GM12878 (cell line): ENCODE measurements around the gene SLC15A4. TPM values are rescaled to one million over a fixed set of nuclear protein-coding genes. Genes with fewer than 3 reads are reported as not detected.

Experiments
- ATAC-seq: fragments of 200-7000 bp; cut with Tn5 transposase; 3 replicates; pipeline ENCODE4 v1.9.1; 2020; ENCODE audit warnings: mild to moderate bottlenecking, moderate library complexity
- BruUV-seq: library from RNA; stranded (reverse); fragments of 400-500 nt; replicated peaks from 2 replicates; lab custom pipeline; 2021; lab: Mats Ljungman, UMichigan
- CTCF ChIA-PET: fragments of 300-600 bp; sonication (Branson Sonifier 250); formaldehyde crosslinking; extraction: SDS; loops from one replicate; lab custom pipeline; 2021; ENCODE audit warnings: inconsistent platforms; lab: Yijun Ruan, JAX
- POLR2A ChIA-PET: fragments of 350-600 bp; formaldehyde crosslinking; extraction: SDS; loops from one replicate; lab custom pipeline; 2021; ENCODE audit warnings: inconsistent platforms; lab: Charles Lee
- RAD21 ChIA-PET: fragments of 300-600 bp; sonication (Branson Sonifier 250); formaldehyde crosslinking; loops from one replicate; lab custom pipeline; 2023; ENCODE audit warnings: antibody characterized with exemption; ENCODE audit not compliant: unreplicated experiment; lab: Charles Lee
- SMC1A ChIA-PET: fragments of 300-600 bp; sonication (Branson Sonifier 250); formaldehyde crosslinking; loops from one replicate; lab custom pipeline; 2023; ENCODE audit not compliant: unreplicated experiment, uncharacterized antibody; lab: Charles Lee
- DNase-seq: peaks from one replicate; pipeline ENCODE4 v3.0.0-alpha.2; 2011; ENCODE audit warnings: low read depth, low spot score
- FAIRE-seq: peaks from 3 replicates; lab custom pipeline; 2011; peaks lifted over from hg19 to GRCh38; lab: Jason Lieb, UNC
- H2AFZ ChIP-seq: 2 replicates; pipeline ENCODE4 v1.6.0; 2011; ENCODE audit warnings: low read depth, low read length, control low read depth; ENCODE audit not compliant: control insufficient read depth
- H3K27ac ChIP-seq: 2 replicates; pipeline ENCODE4 v1.5.1; 2011; ENCODE audit warnings: control low read depth; ENCODE audit not compliant: control insufficient read depth, insufficient read depth
- H3K27me3 ChIP-seq, 2 experiments: replicated peaks in 1 of 2; 2 replicates each; pipeline versions ENCODE4 v1.6.0 to v1.6.1; 2011; ENCODE audit warnings: low read length in 1 of 2; ENCODE audit not compliant: control insufficient read depth in 2 of 2, insufficient read depth in 2 of 2
- H3K36me3 ChIP-seq, 2 experiments: 2 replicates each; pipeline ENCODE4 v1.5.1; 2011; ENCODE audit warnings: low read length in 1 of 2; ENCODE audit not compliant: control insufficient read depth in 2 of 2, insufficient read depth in 2 of 2
- H3K4me1 ChIP-seq: 2 replicates; pipeline ENCODE4 v1.6.1; 2011; ENCODE audit warnings: mild to moderate bottlenecking, low read length, moderate library complexity, mixed read lengths; ENCODE audit not compliant: control insufficient read depth, insufficient read depth
- H3K4me2 ChIP-seq: 2 replicates; pipeline ENCODE4 v1.6.0; 2011; ENCODE audit warnings: control low read depth; ENCODE audit not compliant: control insufficient read depth, insufficient read depth
- H3K4me3 ChIP-seq: fragments of 200-600 bp; sonication (generic); 2 replicates; pipeline ENCODE4 v1.5.1; 2016
- H3K79me2 ChIP-seq: 2 replicates; pipeline ENCODE4 v1.6.0; 2011; ENCODE audit warnings: low read length; ENCODE audit not compliant: control insufficient read depth, insufficient read depth
- H3K9ac ChIP-seq: 2 replicates; pipeline ENCODE4 v1.8.0; 2011; ENCODE audit warnings: low read length, control low read depth, mixed read lengths; ENCODE audit not compliant: control insufficient read depth, insufficient read depth
- H3K9me3 ChIP-seq: replicated peaks from 3 replicates; pipeline ENCODE4 v1.5.1; 2011; ENCODE audit warnings: mild to moderate bottlenecking, low read length; ENCODE audit not compliant: control insufficient read depth, insufficient read depth
- H4K20me1 ChIP-seq: 2 replicates; pipeline ENCODE4 v1.6.0; 2011; ENCODE audit not compliant: control insufficient read depth, insufficient read depth
- CREB1 ChIP-seq: IDR thresholded peaks from 2 replicates; pipeline ENCODE4 v1.6.1; 2012; ENCODE audit warnings: low read depth, mild to moderate bottlenecking, inconsistent platforms
- FOXM1 ChIP-seq: IDR thresholded peaks from 2 replicates; pipeline ENCODE4 v1.6.1; 2012; ENCODE audit warnings: low read depth, mild to moderate bottlenecking, inconsistent platforms, low read length, moderate library complexity
- IKZF2 ChIP-seq, 2 experiments: fragments of 450-650 bp; IDR thresholded peaks; 2 replicates each; pipeline ENCODE4 v1.6.1; 2017; ENCODE audit warnings: mild to moderate bottlenecking in 2 of 2, moderate library complexity in 2 of 2
- JUND ChIP-seq: IDR thresholded peaks from 2 replicates; pipeline ENCODE4 v1.6.1; 2012; ENCODE audit warnings: low read depth, mild to moderate bottlenecking, low read length, improper control_type of control experiment, moderate library complexity
- LARP7 ChIP-seq: fragments of 450-650 bp; IDR thresholded peaks from 2 replicates; pipeline ENCODE4 v1.6.1; 2017; ENCODE audit warnings: mild to moderate bottlenecking
- MYB ChIP-seq: fragments of 150-350 bp; IDR thresholded peaks from 2 replicates; pipeline ENCODE4 v1.6.1; 2014; ENCODE audit warnings: mild to moderate bottlenecking, low read depth, low read length, borderline replicate concordance
- NR2F1 ChIP-seq: fragments of 450-650 bp; conservative IDR thresholded peaks from 2 replicates; pipeline ENCODE4 v1.6.1; 2017; ENCODE audit warnings: mild to moderate bottlenecking
- POLR2A ChIP-seq: IDR thresholded peaks from 2 replicates; pipeline ENCODE4 v1.6.1; 2011; ENCODE audit warnings: low read depth, mild to moderate bottlenecking, low read length
- POLR2AphosphoS5 ChIP-seq: IDR thresholded peaks from 2 replicates; pipeline ENCODE4 v1.6.1; 2011; ENCODE audit warnings: mild to moderate bottlenecking, low read length, inconsistent platforms
- RUNX3 ChIP-seq: IDR thresholded peaks from 2 replicates; pipeline ENCODE4 v1.6.1; 2012; ENCODE audit warnings: low read length, inconsistent platforms
- SUPT20H ChIP-seq: IDR thresholded peaks from 2 replicates; pipeline ENCODE4 v1.6.1; 2011; ENCODE audit warnings: low read depth, mild to moderate bottlenecking, low read length, moderate library complexity, borderline replicate concordance; ENCODE audit not compliant: control insufficient read depth
- ZBTB40 ChIP-seq: fragments of 450-650 bp; IDR thresholded peaks from 2 replicates; pipeline ENCODE4 v1.6.1; 2016; ENCODE audit warnings: mild to moderate bottlenecking, moderate library complexity, borderline replicate concordance
- WGBS: methylation state at CpG from one replicate; pipeline ENCODE4 v1.1.6; 2016; ENCODE audit warnings: low lambda C conversion rate; ENCODE audit not compliant: insufficient replicate concordance, insufficient coverage; ENCODE audit errors: missing lambda C conversion rate; 5-methylcytosine and 5-hydroxymethylcytosine counted together
- in situ Hi-C: fragments of 300-500 bp; cut with MboI; formaldehyde crosslinking; loops from 9 replicates; pipeline ENCODE4 v1.14.3; 2018; ENCODE audit warnings: mixed read lengths
- intact Hi-C: fragments of 100-400 bp; cut with micrococcal nuclease; formaldehyde crosslinking; loops from one replicate; pipeline ENCODE4 v1.14.2; 2022; ENCODE audit not compliant: unreplicated experiment
- polyA plus RNA-seq, 11 experiments: library from polyadenylated mRNA; depleted of rRNA in 4 of 11; unstranded in 6 of 11; stranded (reverse) in 5 of 11; fragments of >200 nt; fragmentation: Nextera tagmentation in 4 of 11; fragmentation: Illumina TruSeq in 1 of 11; extraction: Ambion mirVana in 4 of 11; extraction: Trizol in 1 of 11; gene quantifications; 1 replicate in 1 of 11; 2 replicates in 10 of 11; pipeline versions ENCODE4 v1.2.1 to v1.2.3, GENCODE V29; 2011 to 2016; ENCODE audit warnings: inconsistent platforms in 2 of 11, missing spikeins in 2 of 11, low read depth in 1 of 11
- total RNA-seq, 4 experiments: library from RNA; depleted of rRNA in 3 of 4; stranded (reverse); fragments of >200 nt in 3 of 4; fragmentation: Illumina TruSeq in 1 of 4; extraction: Trizol in 1 of 4; gene quantifications; 2 replicates each; pipeline versions ENCODE4 v1.2.1 to v1.2.3, GENCODE V29; 2013 to 2021
- TF ChIP-seq, protein P1 (sequence below): IDR thresholded peaks from 2 replicates; pipeline ENCODE4 v1.6.1; 2012; ENCODE audit warnings: low read length, inconsistent platforms
- TF ChIP-seq, protein P2 (sequence below): fragments of 450-650 bp; formaldehyde crosslinking; IDR thresholded peaks from 2 replicates; pipeline ENCODE4 v1.4.0; 2022; ENCODE audit warnings: mild to moderate bottlenecking, moderate library complexity

The SLC15A4 gene
- total and polyA plus RNA-seq, 10 of the 15 experiments (the other 5 are each of a cell fraction or from before 2014, with no cell fraction given), result 12.7 to 257 (median 36.6) TPM

DNA sequence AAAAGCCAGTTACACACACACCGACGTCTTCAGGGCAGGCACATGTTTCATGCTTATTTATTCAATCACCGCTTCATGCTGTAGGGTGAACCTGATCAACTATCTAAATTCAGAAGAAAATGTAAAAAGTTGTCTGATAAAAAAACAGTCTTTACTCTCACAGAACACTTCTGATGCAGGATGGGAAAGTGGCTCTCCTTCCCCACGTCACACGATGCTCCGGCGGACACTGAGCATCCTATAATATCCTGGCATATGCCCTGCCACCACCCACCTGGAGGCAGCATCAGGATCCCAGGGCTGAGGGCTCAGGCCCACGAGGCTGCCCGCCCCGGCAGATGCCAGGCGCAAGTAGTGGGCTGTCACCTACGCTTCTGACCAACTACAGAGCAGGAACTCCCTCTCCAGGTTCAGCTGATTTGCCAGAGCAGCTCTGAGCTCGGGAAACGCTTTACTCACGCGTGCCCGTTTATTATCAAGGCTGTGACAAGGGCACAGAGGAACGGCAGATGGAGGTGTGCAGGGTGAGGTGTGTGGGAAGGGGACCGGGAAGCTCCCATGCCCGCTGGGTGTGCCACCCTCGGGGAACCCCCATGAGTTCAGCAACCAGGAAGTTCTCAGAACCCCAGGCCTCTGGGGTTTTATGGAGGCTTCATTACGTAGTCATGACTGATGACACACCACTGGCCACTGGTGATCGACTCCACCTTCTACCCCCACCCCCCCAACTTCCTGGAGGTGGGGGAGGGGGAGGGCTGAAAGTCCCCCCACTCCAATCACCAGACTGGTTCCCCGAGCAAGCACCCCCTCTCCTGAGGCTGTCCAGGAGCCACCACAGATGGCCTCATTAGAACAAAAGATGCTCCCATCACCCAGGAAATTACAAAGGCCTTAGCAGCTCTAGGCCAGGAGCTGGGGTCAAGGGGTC is 32.1 kb downstream of the SLC15A4 start:
- no peak for DNase-seq
- no peaks in the 10 kb centered on the region for H3K27me3 ChIP-seq
- no peak overlapping the region for H3K9ac ChIP-seq
- ChIA-PET CTCF (interaction anchor here (13.4 kb wide), 1 partner anchor 8 kb away, joined by 105 read pairs; no protein-coding TSS in a partner anchor), POLR2A (interaction anchor here (0.7 to 9.6 kb wide), 4 partner anchors 19 to 32 kb away, joined by 3 to 253 read pairs (median 4); partner anchors contain the start of gene SLC15A4), SMC1A (interaction anchor here (1.2 to 9.4 kb wide), 2 partner anchors 20 to 64 kb away, joined by 3 to 261 read pairs; no protein-coding TSS in a partner anchor), RAD21 (interaction anchor here (1.0 to 7.7 kb wide), 3 partner anchors 8 to 40 kb away, joined by 3 to 125 read pairs (median 4); no protein-coding TSS in a partner anchor)
- H3K4me1 ChIP-seq, result peaks cover 36% of the 10 kb centered on the region
- no peak overlapping the region for H2AFZ ChIP-seq
- intact Hi-C loops, result loop anchor here (10.0 kb wide), 1 partner anchor 147 kb away; no protein-coding TSS in a partner anchor
- H4K20me1 ChIP-seq, result no peaks in the 10 kb centered on the region
- peak overlapping the region; percentile 35 for H3K27ac ChIP-seq
- H3K79me2 ChIP-seq, result peaks cover 6% of the 10 kb centered on the region
- peak; percentile 48 for ATAC-seq
- no peaks in the 10 kb centered on the region for H3K9me3 ChIP-seq
- no peak for FAIRE-seq
- no peak overlapping the region for H3K4me2 ChIP-seq
- WGBS, result 56% methylated on average over 24 of the region's 24 CpGs
- H3K4me3 ChIP-seq, result no peak overlapping the region
- peaks cover 29% of the 10 kb centered on the region in 2 experiments for H3K36me3 ChIP-seq
- in situ Hi-C loops, result no loop called here
- no TSS peak for BruUV-seq
- TF ChIP-seq FOXM1 (0 out of 2 replicates have a peak, but pooled peaks have one; percentile 12), JUND (0 out of 2 replicates have a peak, but pooled peaks have one; percentile 6), POLR2AphosphoS5 (0 out of 2 replicates have a peak, but pooled peaks have one; percentile 11), RUNX3 (no peak), ZBTB40 (no peak), POLR2A (peak; percentile 70), CREB1 (0 out of 2 replicates have a peak, but pooled peaks have one; percentile 47), MYB (no peak), NR2F1 (peak; percentile 88), LARP7 (no peak), SUPT20H (no peak), IKZF2 (IDR thresholded peaks at IDR 0.05) (peak; percentile 48 to 63; a peak in 3 of 4 replicates)
- TF ChIP-seq, protein P1, sequence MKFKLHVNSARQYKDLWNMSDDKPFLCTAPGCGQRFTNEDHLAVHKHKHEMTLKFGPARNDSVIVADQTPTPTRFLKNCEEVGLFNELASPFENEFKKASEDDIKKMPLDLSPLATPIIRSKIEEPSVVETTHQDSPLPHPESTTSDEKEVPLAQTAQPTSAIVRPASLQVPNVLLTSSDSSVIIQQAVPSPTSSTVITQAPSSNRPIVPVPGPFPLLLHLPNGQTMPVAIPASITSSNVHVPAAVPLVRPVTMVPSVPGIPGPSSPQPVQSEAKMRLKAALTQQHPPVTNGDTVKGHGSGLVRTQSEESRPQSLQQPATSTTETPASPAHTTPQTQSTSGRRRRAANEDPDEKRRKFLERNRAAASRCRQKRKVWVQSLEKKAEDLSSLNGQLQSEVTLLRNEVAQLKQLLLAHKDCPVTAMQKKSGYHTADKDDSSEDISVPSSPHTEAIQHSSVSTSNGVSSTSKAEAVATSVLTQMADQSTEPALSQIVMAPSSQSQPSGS, result peak; percentile 44; the same call in 1 of the 2 replicates
- TF ChIP-seq, protein P2, sequence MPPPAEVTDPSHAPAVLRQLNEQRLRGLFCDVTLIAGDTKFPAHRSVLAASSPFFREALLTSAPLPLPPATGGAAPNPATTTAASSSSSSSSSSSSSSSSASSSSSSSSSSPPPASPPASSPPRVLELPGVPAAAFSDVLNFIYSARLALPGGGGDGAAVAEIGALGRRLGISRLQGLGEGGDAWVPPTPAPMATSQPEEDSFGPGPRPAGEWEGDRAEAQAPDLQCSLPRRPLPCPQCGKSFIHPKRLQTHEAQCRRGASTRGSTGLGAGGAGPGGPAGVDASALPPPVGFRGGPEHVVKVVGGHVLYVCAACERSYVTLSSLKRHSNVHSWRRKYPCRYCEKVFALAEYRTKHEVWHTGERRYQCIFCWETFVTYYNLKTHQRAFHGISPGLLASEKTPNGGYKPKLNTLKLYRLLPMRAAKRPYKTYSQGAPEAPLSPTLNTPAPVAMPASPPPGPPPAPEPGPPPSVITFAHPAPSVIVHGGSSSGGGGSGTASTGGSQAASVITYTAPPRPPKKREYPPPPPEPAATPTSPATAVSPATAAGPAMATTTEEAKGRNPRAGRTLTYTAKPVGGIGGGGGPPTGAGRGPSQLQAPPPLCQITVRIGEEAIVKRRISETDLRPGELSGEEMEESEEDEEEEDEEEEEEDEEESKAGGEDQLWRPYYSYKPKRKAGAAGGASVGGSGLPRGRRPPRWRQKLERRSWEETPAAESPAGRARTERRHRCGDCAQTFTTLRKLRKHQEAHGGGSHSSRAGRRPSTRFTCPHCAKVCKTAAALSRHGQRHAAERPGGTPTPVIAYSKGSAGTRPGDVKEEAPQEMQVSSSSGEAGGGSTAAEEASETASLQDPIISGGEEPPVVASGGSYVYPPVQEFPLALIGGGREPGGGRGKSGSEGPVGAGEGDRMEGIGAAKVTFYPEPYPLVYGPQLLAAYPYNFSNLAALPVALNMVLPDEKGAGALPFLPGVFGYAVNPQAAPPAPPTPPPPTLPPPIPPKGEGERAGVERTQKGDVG (CRISPR knock-in tag), result no peak
